NCI-H1048 (cell line): ENCODE measurements around the gene FXYD5.

Experiments
- DNase-seq: peaks from one replicate; lab custom pipeline; 2025; lab: John Stamatoyannopoulos, UW

The FXYD5 gene

GRCh38 chr19:35157431-35157830 is 2.9 kb downstream of the FXYD5 start:
- no peak for DNase-seq

GRCh38 chr19:35159606-35160005 is 5.1 kb downstream of the FXYD5 start:
- no peak for DNase-seq

GRCh38 chr19:35160629-35161433 is 6.3 kb downstream of the FXYD5 start:
- DNase-seq, result no peak

- DNase-seq, result no peak
Measured at GRCh38 chr19:35161434-35161743, 6.9 kb downstream of the FXYD5 start.

- DNase-seq, result no peak
Measured at GRCh38 chr19:35162471-35163326, 8.2 kb downstream of the FXYD5 start.

- no peak for DNase-seq
Measured at GRCh38 chr19:35164418-35164817, 9.9 kb downstream of the FXYD5 start.

- DNase-seq, result no peak
Measured at GRCh38 chr19:35165200-35166058, 10.9 kb downstream of the FXYD5 start.

GRCh38 chr19:35166100-35167063 is 11.8 kb downstream of the FXYD5 start:
- no peak for DNase-seq

- DNase-seq, result no peak
Measured at GRCh38 chr19:35167251-35168119, 12.9 kb downstream of the FXYD5 start.

- DNase-seq, result no peak
Measured at GRCh38 chr19:35168196-35168595, 13.7 kb downstream of the FXYD5 start.

- no peak for DNase-seq
Measured at GRCh38 chr19:35169221-35169995, 14.9 kb downstream of the FXYD5 start.

GRCh38 chr19:35170359-35171061 is 16.0 kb downstream of the FXYD5 start:
- DNase-seq, result no peak

- no peak for DNase-seq
Measured at GRCh38 chr19:35171730-35172129, 17.2 kb downstream of the FXYD5 start.

- DNase-seq, result no peak
Measured at GRCh38 chr19:35174226-35174625, 19.7 kb downstream of the FXYD5 start.

GRCh38 chr19:35176181-35176570 is 21.6 kb downstream of the FXYD5 start:
- no peak for DNase-seq

- no peak for DNase-seq
Measured at GRCh38 chr19:35177377-35178274, 23.1 kb downstream of the FXYD5 start.

- no peak for DNase-seq
Measured at GRCh38 chr19:35178701-35179100, 24.2 kb downstream of the FXYD5 start.

- no peak for DNase-seq
Measured at GRCh38 chr19:35179830-35180229, 25.3 kb downstream of the FXYD5 start.
